Activated gamma-delta T cell treated with anti-CD3 and anti-CD28 coated beads, Interleukin-2, amount 50 U/mL, for 16 hours (primary cell): ENCODE measurements around the gene EGFR.

ENCODE experiments used
- DNase-seq: peaks from one replicate; pipeline ENCODE4 v3.0.0-alpha.2; 2020; ENCODE audit warnings: low read depth

EGFR gene

DNA sequence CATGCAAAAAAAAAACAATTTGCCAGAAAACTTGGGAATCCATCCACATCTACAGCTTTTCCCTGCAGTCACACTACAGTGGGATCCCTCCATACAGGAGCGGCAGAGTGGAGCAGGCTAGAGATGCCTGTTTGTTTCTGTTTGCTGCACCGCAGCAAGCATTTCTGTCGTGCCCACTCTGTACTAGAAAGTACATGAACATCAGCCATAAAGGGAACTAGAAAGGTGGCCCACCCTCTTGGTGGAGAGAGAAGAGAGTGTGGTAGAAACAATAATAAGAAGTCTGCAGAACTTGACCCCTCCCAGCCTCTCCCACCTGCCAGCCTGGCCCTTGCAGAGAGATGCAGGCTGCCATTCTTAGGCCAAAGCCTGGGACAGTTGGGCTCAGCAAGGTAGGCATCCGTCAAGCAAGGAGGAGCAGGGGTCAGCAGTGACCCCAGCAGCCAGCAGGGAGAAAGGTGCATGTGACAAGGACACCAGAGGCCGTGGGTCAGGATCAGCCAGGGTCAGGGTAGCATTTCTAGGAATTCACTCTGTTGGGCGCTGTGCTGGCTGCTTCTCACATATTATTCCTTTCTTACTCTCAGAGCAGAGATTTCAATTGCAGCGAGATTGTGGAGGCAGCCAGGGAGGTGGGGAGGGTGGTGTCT lies 171.8 kb downstream of the EGFR start:
- no peak for DNase-seq

- no peak for DNase-seq
Observed at GRCh38 chr7:55191161-55191925, 172.5 kb downstream of the EGFR start.

- DNase-seq = no peak
Observed at GRCh38 chr7:55191926-55192692, 173.3 kb downstream of the EGFR start.

DNA sequence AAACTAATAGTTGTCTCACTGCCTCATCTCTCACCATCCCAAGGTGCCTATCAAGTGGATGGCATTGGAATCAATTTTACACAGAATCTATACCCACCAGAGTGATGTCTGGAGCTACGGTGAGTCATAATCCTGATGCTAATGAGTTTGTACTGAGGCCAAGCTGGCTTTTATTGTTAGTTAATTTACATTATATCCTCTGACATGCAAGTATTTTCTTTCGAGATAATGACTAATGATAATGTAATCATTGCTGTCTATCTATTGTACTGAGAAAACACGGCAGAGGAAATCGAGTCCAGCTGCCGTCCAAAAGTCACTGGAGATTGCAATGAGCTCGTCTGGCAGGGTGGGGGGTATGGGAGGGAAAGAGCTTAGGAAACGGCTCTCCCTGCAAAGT lies 173.9 kb downstream of the EGFR start:
- DNase-seq = no peak

DNA sequence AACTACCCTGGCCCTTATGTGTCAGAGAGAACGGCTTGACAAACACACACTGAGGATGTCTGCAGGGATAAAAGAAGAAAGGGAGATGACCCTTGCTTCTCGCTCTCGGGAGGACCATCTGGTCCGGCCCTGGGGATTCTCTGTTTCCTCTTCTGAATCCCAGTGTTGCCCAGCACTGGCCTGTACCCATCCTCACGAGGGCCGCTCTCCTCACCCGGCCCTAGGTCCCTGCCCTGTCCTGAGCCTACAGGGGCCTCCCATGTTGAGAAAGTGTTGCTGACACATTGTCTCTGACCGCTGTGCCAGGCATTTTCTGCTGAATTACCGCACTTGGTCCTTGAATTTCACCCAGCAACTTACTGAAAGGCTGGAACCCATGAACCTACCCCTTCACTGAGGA lies 174.4 kb downstream of the EGFR start:
- DNase-seq = no peak

DNA sequence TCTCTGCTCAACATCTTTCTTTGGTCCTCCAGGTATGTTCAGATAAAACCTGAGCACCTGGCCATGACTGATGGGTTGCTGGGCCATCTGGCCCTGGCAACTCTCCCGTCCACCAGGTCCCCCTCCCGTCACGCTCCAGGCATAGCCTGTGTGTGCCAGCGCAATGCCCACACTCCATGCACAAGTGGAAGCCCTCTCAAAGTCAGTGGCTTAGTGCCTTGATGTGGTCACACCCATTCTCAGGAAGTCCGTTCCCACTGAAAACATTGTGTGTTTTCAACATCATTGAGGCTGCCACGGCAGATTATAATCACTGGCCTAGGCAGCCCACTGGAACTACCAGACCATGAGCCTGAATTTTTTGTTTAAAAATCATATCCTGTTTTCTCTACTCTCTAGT lies 175.7 kb downstream of the EGFR start:
- DNase-seq = no peak

- DNase-seq = no peak
Observed at GRCh38 chr7:55198634-55199392, 180.0 kb downstream of the EGFR start.

DNA sequence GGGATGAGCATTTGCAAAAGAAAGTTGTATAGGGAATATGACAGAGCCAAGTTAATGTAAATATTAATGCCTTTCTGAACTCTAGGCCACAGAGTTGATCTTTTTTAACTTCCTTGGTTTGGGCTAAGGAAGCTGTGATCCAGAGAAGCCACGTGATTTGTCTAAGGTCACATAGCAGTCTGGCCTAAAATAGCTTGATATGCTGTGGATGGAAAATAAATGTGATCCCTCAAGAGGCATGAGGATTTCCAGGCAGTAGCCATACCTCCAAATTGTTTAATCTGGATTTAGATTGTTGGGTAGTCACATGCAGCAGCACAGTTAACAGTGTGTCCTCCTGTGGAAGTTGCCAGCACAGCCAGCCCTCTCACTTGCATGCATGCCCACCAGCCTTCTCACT lies 180.6 kb downstream of the EGFR start:
- no peak for DNase-seq

- no peak for DNase-seq
Observed at GRCh38 chr7:55200441-55200840, 181.6 kb downstream of the EGFR start.

DNA sequence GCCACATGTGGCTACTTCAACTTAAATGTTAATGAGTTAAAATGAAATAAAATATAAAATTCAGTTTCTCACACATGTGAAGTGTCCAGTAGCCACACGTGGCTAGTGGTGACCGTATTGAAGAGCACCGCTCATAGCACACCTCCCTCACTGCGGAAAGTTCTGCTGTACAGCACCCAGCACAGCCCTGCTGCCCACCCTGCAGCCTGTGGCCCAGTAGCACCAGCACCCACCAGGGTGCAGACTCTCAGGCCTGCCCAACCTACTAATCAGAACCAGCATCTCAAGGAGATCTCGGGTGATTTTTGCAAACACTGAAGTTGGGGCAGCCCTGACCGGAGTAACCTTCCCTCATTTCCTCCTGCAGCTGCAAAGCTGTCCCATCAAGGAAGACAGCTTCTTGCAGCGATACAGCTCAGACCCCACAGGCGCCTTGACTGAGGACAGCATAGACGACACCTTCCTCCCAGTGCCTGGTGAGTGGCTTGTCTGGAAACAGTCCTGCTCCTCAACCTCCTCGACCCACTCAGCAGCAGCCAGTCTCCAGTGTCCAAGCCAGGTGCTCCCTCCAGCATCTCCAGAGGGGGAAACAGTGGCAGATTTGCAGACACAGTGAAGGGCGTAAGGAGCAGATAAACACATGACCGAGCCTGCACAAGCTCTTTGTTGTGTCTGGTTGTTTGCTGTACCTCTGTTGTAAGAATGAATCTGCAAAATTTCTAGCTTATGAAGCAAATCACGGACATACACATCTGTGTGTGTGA lies 183.5 kb downstream of the EGFR start:
- DNase-seq = no peak

GRCh38 chr7:55203300-55203699 lies 184.5 kb downstream of the EGFR start:
- no peak for DNase-seq

GRCh38 chr7:55205124-55205955 lies 186.5 kb downstream of the EGFR start:
- DNase-seq = no peak

GRCh38 chr7:55206235-55207029 lies 187.6 kb downstream of the EGFR start:
- no peak for DNase-seq

DNA sequence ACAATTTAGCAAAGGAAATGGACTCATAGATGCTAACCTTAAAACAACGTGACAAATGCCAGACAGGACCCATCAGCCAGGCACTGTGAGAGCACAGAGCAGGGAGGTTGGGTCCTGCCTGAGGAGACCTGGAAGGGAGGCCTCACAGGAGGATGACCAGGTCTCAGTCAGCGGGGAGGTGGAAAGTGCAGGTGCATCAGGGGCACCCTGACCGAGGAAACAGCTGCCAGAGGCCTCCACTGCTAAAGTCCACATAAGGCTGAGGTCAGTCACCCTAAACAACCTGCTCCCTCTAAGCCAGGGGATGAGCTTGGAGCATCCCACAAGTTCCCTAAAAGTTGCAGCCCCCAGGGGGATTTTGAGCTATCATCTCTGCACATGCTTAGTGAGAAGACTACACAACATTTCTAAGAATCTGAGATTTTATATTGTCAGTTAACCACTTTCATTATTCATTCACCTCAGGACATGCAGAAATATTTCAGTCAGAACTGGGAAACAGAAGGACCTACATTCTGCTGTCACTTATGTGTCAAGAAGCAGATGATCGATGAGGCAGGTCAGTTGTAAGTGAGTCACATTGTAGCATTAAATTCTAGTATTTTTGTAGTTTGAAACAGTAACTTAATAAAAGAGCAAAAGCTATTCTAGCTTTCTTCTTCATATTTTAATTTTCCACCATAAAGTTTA lies 188.8 kb downstream of the EGFR start:
- no peak for DNase-seq

GRCh38 chr7:55209366-55209765 lies 190.5 kb downstream of the EGFR start:
- DNase-seq = no peak

DNA sequence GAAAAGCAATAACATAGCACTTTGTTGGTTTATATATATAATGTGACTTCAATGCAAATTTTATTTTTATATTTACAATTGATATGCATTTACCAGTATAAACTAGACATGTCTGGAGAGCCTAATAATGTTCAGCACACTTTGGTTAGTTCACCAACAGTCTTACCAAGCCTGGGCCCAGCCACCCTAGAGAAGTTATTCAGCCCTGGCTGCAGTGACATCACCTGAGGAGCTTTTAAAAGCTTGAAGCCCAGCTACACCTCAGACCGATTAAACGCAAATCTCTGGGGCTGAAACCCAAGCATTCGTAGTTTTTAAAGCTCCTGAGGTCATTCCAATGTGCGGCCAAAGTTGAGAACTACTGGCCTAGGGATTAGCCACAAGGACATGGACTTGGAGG lies 191.4 kb downstream of the EGFR start:
- DNase-seq = no peak

GRCh38 chr7:55210716-55211115 lies 191.9 kb downstream of the EGFR start:
- DNase-seq = no peak

GRCh38 chr7:55211726-55212125 lies 192.9 kb downstream of the EGFR start:
- no peak for DNase-seq

GRCh38 chr7:55212176-55212575 lies 193.4 kb downstream of the EGFR start:
- DNase-seq = no peak
